GM23248 (cell line): ENCODE data around the gene ENOX2. TPM values are rescaled to one million over a fixed set of nuclear protein-coding genes. Genes with fewer than 3 reads are reported as not detected.

Experiments used
- DNase-seq: peaks from one replicate; pipeline ENCODE4 v3.0.0-alpha.2; 2015
- H2AFZ ChIP-seq: fragments of 200-600 bp; sonication (generic); 2 replicates; pipeline ENCODE4 v1.6.1; 2016; ENCODE audit warnings: antibody characterized with exemption
- H3F3A ChIP-seq: fragments of 200-600 bp; sonication (generic); 2 replicates; pipeline ENCODE4 v1.6.1; 2016; ENCODE audit warnings: mild to moderate bottlenecking, antibody characterized with exemption, mixed run types; ENCODE audit not compliant: insufficient read depth
- H3K27ac ChIP-seq: fragments of 200-600 bp; sonication (generic); 2 replicates; pipeline ENCODE4 v1.5.1; 2016; ENCODE audit warnings: mild to moderate bottlenecking
- H3K27me3 ChIP-seq: fragments of 200-600 bp; sonication (generic); replicated peaks from 2 replicates; pipeline ENCODE4 v1.6.1; 2016; ENCODE audit warnings: mild to moderate bottlenecking; ENCODE audit not compliant: insufficient read depth
- H3K36me3 ChIP-seq: fragments of 200-600 bp; sonication (generic); 2 replicates; pipeline ENCODE4 v1.6.1; 2016; ENCODE audit warnings: low read depth, mild to moderate bottlenecking
- H3K4me1 ChIP-seq: fragments of 200-600 bp; sonication (generic); 2 replicates; pipeline ENCODE4 v1.6.1; 2016; ENCODE audit warnings: mild to moderate bottlenecking; ENCODE audit not compliant: insufficient read depth
- H3K4me2 ChIP-seq: fragments of 200-600 bp; sonication (generic); one replicate; pipeline ENCODE4 v1.6.1; 2016; ENCODE audit warnings: mild to moderate bottlenecking; ENCODE audit not compliant: unreplicated experiment
- H3K4me3 ChIP-seq: fragments of 200-600 bp; sonication (generic); 2 replicates; pipeline ENCODE4 v1.5.1; 2016; ENCODE audit warnings: mild to moderate bottlenecking
- H3K79me2 ChIP-seq: fragments of 200-600 bp; sonication (generic); 2 replicates; pipeline ENCODE4 v1.6.1; 2016; ENCODE audit warnings: mild to moderate bottlenecking; ENCODE audit not compliant: insufficient read depth
- H3K9ac ChIP-seq: fragments of 200-600 bp; sonication (generic); 2 replicates; pipeline ENCODE4 v1.6.1; 2016; ENCODE audit warnings: mild to moderate bottlenecking
- H3K9me2 ChIP-seq: fragments of 200-600 bp; sonication (generic); 2 replicates; pipeline ENCODE4 v1.6.1; 2016; ENCODE audit warnings: mixed run types, mild to moderate bottlenecking, moderate library complexity; ENCODE audit not compliant: insufficient read depth
- H3K9me3 ChIP-seq: fragments of 200-600 bp; sonication (generic); one replicate; pipeline ENCODE4 v1.6.1; 2017; ENCODE audit warnings: low read depth
- H4K20me1 ChIP-seq: fragments of 200-600 bp; sonication (generic); 2 replicates; pipeline ENCODE4 v1.6.0; 2016; ENCODE audit not compliant: insufficient read depth
- EZH2 ChIP-seq: fragments of 200-600 bp; sonication (generic); IDR thresholded peaks from 2 replicates; pipeline ENCODE4 v1.6.1; 2018; ENCODE audit warnings: antibody characterized with exemption, mild to moderate bottlenecking; ENCODE audit not compliant: insufficient read depth, poor library complexity, severe bottlenecking
- EZH2phosphoT487 ChIP-seq: fragments of 200-600 bp; sonication (generic); IDR thresholded peaks from 2 replicates; pipeline ENCODE4 v1.6.1; 2018; ENCODE audit warnings: antibody characterized with exemption, moderate library complexity, mild to moderate bottlenecking, low read depth; ENCODE audit not compliant: insufficient read depth
- WGBS, 2 experiments: methylation state at CpG; one replicate each; pipeline ENCODE4 v1.1.6; 2015 to 2017; ENCODE audit warnings: low lambda C conversion rate in 2 of 2, low coverage in 1 of 2; ENCODE audit errors: missing lambda C conversion rate in 2 of 2; 5-methylcytosine and 5-hydroxymethylcytosine counted together
- in situ Hi-C: fragments of 300-500 bp; cut with MboI; formaldehyde crosslinking; loops from 2 replicates; pipeline ENCODE4 v1.15.0; 2020
- polyA plus RNA-seq: library from polyadenylated mRNA; unstranded; fragments of >200 nt; fragmentation: Nextera tagmentation; extraction: Ambion mirVana; gene quantifications from 2 replicates; pipeline ENCODE4 v1.2.1, GENCODE V29; 2016
- total RNA-seq: library from RNA; depleted of rRNA; stranded (reverse); fragments of >200 nt; shearing (Covaris generic); gene quantifications from 2 replicates; pipeline ENCODE4 v1.2.3, GENCODE V29; 2014

The ENOX2 gene
- total and polyA plus RNA-seq, 2 experiments from 2014 or later = 13.6 to 14.5 TPM

GRCh38 chrX:130841776-130842175 is 61.2 kb downstream of the ENOX2 start:
- H3K9ac ChIP-seq = no peak overlapping the region
- H3K27me3 ChIP-seq = no peaks in the 10 kb centered on the region
- no peaks in the 10 kb centered on the region for H3K9me2 ChIP-seq
- H3K4me3 ChIP-seq = no peak overlapping the region
- no peaks in the 10 kb centered on the region for H3K4me1 ChIP-seq
- no peak overlapping the region for H2AFZ ChIP-seq
- WGBS, 2 experiments = 67 to 71% methylated on average over 3 of the region's 3 CpGs
- H3K27ac ChIP-seq = no peak overlapping the region
- no peak for DNase-seq
- no peaks in the 10 kb centered on the region for H3K9me3 ChIP-seq
- H3K79me2 ChIP-seq = no peaks in the 10 kb centered on the region
- TF ChIP-seq EZH2 = no peak
- no peak for TF ChIP-seq EZH2phosphoT487
- H3K4me2 ChIP-seq = no peak overlapping the region
- H3F3A ChIP-seq = no peaks in the 10 kb centered on the region
- H4K20me1 ChIP-seq = no peaks in the 10 kb centered on the region
- no peaks in the 10 kb centered on the region for H3K36me3 ChIP-seq
- in situ Hi-C loops = no loop called here

- Histone ChIP-seq H3K9me2 (no peaks in the 10 kb centered on the region), H3K27ac (no peak overlapping the region), H3F3A (no peaks in the 10 kb centered on the region), H3K4me2 (no peak overlapping the region), H2AFZ (no peak overlapping the region), H4K20me1 (no peaks in the 10 kb centered on the region), H3K27me3 (no peaks in the 10 kb centered on the region), H3K9ac (no peak overlapping the region), H3K4me3 (no peak overlapping the region), H3K36me3 (no peaks in the 10 kb centered on the region), H3K79me2 (no peaks in the 10 kb centered on the region), H3K9me3 (no peaks in the 10 kb centered on the region), H3K4me1 (no peaks in the 10 kb centered on the region)
- in situ Hi-C loops = no loop called here
- WGBS, 2 experiments = 94 to 96% methylated on average over 2 of the region's 2 CpGs
- DNase-seq = no peak
- TF ChIP-seq EZH2phosphoT487 (no peak), EZH2 (no peak)
Observed at GRCh38 chrX:130840345-130840744, 62.7 kb downstream of the ENOX2 start.

GRCh38 chrX:130836447-130836846 is 66.6 kb downstream of the ENOX2 start:
- no peak overlapping the region for H3K9ac ChIP-seq
- in situ Hi-C loops = no loop called here
- H3K9me2 ChIP-seq = no peaks in the 10 kb centered on the region
- H2AFZ ChIP-seq = no peak overlapping the region
- H3K4me1 ChIP-seq = no peaks in the 10 kb centered on the region
- H3K4me2 ChIP-seq = no peak overlapping the region
- no peaks in the 10 kb centered on the region for H3K9me3 ChIP-seq
- H4K20me1 ChIP-seq = no peaks in the 10 kb centered on the region
- H3K79me2 ChIP-seq = no peaks in the 10 kb centered on the region
- TF ChIP-seq EZH2 = no peak
- TF ChIP-seq EZH2phosphoT487 = no peak
- no peak for DNase-seq
- H3K27ac ChIP-seq = no peak overlapping the region
- no peaks in the 10 kb centered on the region for H3K36me3 ChIP-seq
- 81 to 88% methylated on average over 2 of the region's 2 CpGs for WGBS, 2 experiments
- H3F3A ChIP-seq = no peaks in the 10 kb centered on the region
- H3K4me3 ChIP-seq = no peak overlapping the region
- H3K27me3 ChIP-seq = no peaks in the 10 kb centered on the region

- H3K4me1 ChIP-seq = no peaks in the 10 kb centered on the region
- H2AFZ ChIP-seq = no peak overlapping the region
- H3F3A ChIP-seq = no peaks in the 10 kb centered on the region
- H3K79me2 ChIP-seq = no peaks in the 10 kb centered on the region
- TF ChIP-seq EZH2phosphoT487 (no peak), EZH2 (no peak)
- in situ Hi-C loops = no loop called here
- no peak for DNase-seq
- H3K36me3 ChIP-seq = no peaks in the 10 kb centered on the region
- H3K9me3 ChIP-seq = no peaks in the 10 kb centered on the region
- H4K20me1 ChIP-seq = no peaks in the 10 kb centered on the region
- H3K4me3 ChIP-seq = no peak overlapping the region
- H3K4me2 ChIP-seq = no peak overlapping the region
- H3K27ac ChIP-seq = no peak overlapping the region
- H3K9ac ChIP-seq = no peak overlapping the region
- WGBS, 2 experiments = 40 to 43% methylated on average over 1 of the region's 1 CpG
- H3K9me2 ChIP-seq = no peaks in the 10 kb centered on the region
- no peaks in the 10 kb centered on the region for H3K27me3 ChIP-seq
Observed at GRCh38 chrX:130834830-130835229, 68.2 kb downstream of the ENOX2 start.

GRCh38 chrX:130834149-130834548 is 68.9 kb downstream of the ENOX2 start:
- in situ Hi-C loops = no loop called here
- H3K36me3 ChIP-seq = no peaks in the 10 kb centered on the region
- no peaks in the 10 kb centered on the region for H3K4me1 ChIP-seq
- no peaks in the 10 kb centered on the region for H3K9me3 ChIP-seq
- H3K27ac ChIP-seq = no peak overlapping the region
- DNase-seq = no peak
- H4K20me1 ChIP-seq = no peaks in the 10 kb centered on the region
- no peaks in the 10 kb centered on the region for H3K27me3 ChIP-seq
- TF ChIP-seq EZH2phosphoT487 = no peak
- TF ChIP-seq EZH2 = no peak
- no peaks in the 10 kb centered on the region for H3F3A ChIP-seq
- WGBS, 2 experiments = 85 to 95% methylated on average over 1 of the region's 1 CpG
- H3K9me2 ChIP-seq = no peaks in the 10 kb centered on the region
- no peaks in the 10 kb centered on the region for H3K79me2 ChIP-seq
- H3K4me3 ChIP-seq = no peak overlapping the region
- H3K4me2 ChIP-seq = no peak overlapping the region
- no peak overlapping the region for H2AFZ ChIP-seq
- no peak overlapping the region for H3K9ac ChIP-seq
